K562 (cell line): Measurements from ENCODE around the gene ACSF3. TPM values are rescaled to one million over a fixed set of nuclear protein-coding genes. Genes with fewer than 3 reads are reported as not detected.

Source experiments
- BRF1 ChIP-seq: IDR thresholded peaks from 3 replicates; pipeline ENCODE4 v1.6.1; 2011; ENCODE audit warnings: borderline replicate concordance, mild to moderate bottlenecking; ENCODE audit not compliant: insufficient read length; ENCODE audit errors: extremely low read depth
- ESRRB ChIP-seq: fragments of 250-450 bp; sonication (Bioruptor Pico); IDR thresholded peaks from 2 replicates; pipeline ENCODE4 v1.5.0; 2020; ENCODE audit warnings: mild to moderate bottlenecking, moderate library complexity, borderline replicate concordance
- EWSR1 ChIP-seq: fragments of 450-650 bp; IDR thresholded peaks from 2 replicates; pipeline ENCODE4 v1.6.1; 2018; ENCODE audit warnings: borderline replicate concordance, mild to moderate bottlenecking, low read depth, moderate library complexity; ENCODE audit not compliant: partially characterized antibody
- KDM2B ChIP-seq: fragments of 250-450 bp; sonication (Bioruptor Pico); IDR thresholded peaks from 2 replicates; pipeline ENCODE4 v1.8.0; 2021; ENCODE audit warnings: mild to moderate bottlenecking, moderate library complexity
- NR2C2 ChIP-seq, 2 experiments: fragments of 200-800 bp in 1 of 2; sonication (Bioruptor generic) in 1 of 2; sonication (generic) in 1 of 2; formaldehyde crosslinking in 1 of 2; IDR thresholded peaks; 2 replicates each; pipeline versions ENCODE4 v1.6.1 to v1.8.0; 2016 to 2022; ENCODE audit warnings: mild to moderate bottlenecking in 1 of 2, missing compliant biosample characterization in 1 of 2, missing genetic modification characterization in 1 of 2, missing genetic modification reagents in 1 of 2
- PCBP1 ChIP-seq: fragments of 200-400 bp; formaldehyde crosslinking; IDR thresholded peaks from 2 replicates; pipeline ENCODE4 v1.6.1; 2018; ENCODE audit warnings: mild to moderate bottlenecking, low read depth, low read length; ENCODE audit not compliant: poor library complexity, severe bottlenecking
- PCBP2 ChIP-seq: fragments of 200-400 bp; formaldehyde crosslinking; IDR thresholded peaks from 2 replicates; pipeline ENCODE4 v1.6.1; 2018; ENCODE audit warnings: low read length, low read depth, mild to moderate bottlenecking, moderate library complexity; ENCODE audit not compliant: poor library complexity, severe bottlenecking
- POLR2G ChIP-seq: fragments of 200-400 bp; formaldehyde crosslinking; IDR thresholded peaks from 2 replicates; pipeline ENCODE4 v1.6.1; 2017; ENCODE audit warnings: low read depth, mild to moderate bottlenecking, antibody characterized with exemption, low read length, moderate library complexity
- PPARD ChIP-seq: fragments of 250-450 bp; sonication (Bioruptor Pico); IDR thresholded peaks from 2 replicates; pipeline ENCODE4 v1.8.0; 2022; ENCODE audit warnings: inconsistent platforms, mild to moderate bottlenecking, moderate library complexity
- RBM25 ChIP-seq: fragments of 200-400 bp; formaldehyde crosslinking; IDR thresholded peaks from 2 replicates; pipeline ENCODE4 v1.6.1; 2018; ENCODE audit warnings: low read length, low read depth, moderate library complexity; ENCODE audit not compliant: severe bottlenecking
- RREB1 ChIP-seq: fragments of 250-450 bp; sonication (Bioruptor Pico); IDR thresholded peaks from 2 replicates; pipeline ENCODE4 v1.4.0; 2020
- U2AF2 ChIP-seq: fragments of 200-400 bp; formaldehyde crosslinking; optimal IDR thresholded peaks from 2 replicates; pipeline ENCODE3; 2017; ENCODE audit warnings: low read depth, mild to moderate bottlenecking, low read length
- ZFPM2 ChIP-seq: fragments of 250-450 bp; sonication (Bioruptor Pico); IDR thresholded peaks from 2 replicates; pipeline ENCODE4 v1.5.1; 2022; ENCODE audit warnings: mild to moderate bottlenecking
- ZNF3 ChIP-seq: fragments of 250-450 bp; sonication (Bioruptor Pico); IDR thresholded peaks from 2 replicates; pipeline ENCODE4 v1.5.0; 2021; ENCODE audit warnings: mild to moderate bottlenecking, moderate library complexity
- polyA plus RNA-seq, 8 experiments: library from polyadenylated mRNA; depleted of rRNA in 4 of 8; stranded (reverse) in 5 of 8; unstranded in 3 of 8; fragments of >200 nt; fragmentation: Nextera tagmentation in 2 of 8; fragmentation: Illumina TruSeq in 1 of 8; extraction: Ambion mirVana in 2 of 8; extraction: Trizol in 1 of 8; gene quantifications; 2 replicates each; pipeline versions ENCODE4 v1.2.1 to v1.2.3, GENCODE V29; 2011 to 2014; ENCODE audit warnings: inconsistent platforms in 1 of 8, missing spikeins in 1 of 8
- total RNA-seq, 7 experiments: library from RNA; depleted of rRNA in 6 of 7; stranded (reverse); fragments of >200 nt in 6 of 7; fragmentation: Illumina TruSeq in 2 of 7; extraction: Trizol in 2 of 7; gene quantifications; 2 replicates each; pipeline versions ENCODE4 v1.2.1 to v1.2.3, GENCODE V29; 2011 to 2021; ENCODE audit warnings: low replicate concordance in 1 of 7
- TF ChIP-seq, protein P1 (sequence below): sonication (generic); formaldehyde crosslinking; IDR thresholded peaks from 2 replicates; pipeline ENCODE4 v1.8.0; 2022; ENCODE audit warnings: mild to moderate bottlenecking, missing genetic modification reagents

Gene ACSF3
- total and polyA plus RNA-seq, 9 of the 15 experiments (the other 6 are each of a cell fraction or from before 2014, with no cell fraction given) = 0.77 to 32.8 (median 14.7) TPM

- TF ChIP-seq, protein P1, sequence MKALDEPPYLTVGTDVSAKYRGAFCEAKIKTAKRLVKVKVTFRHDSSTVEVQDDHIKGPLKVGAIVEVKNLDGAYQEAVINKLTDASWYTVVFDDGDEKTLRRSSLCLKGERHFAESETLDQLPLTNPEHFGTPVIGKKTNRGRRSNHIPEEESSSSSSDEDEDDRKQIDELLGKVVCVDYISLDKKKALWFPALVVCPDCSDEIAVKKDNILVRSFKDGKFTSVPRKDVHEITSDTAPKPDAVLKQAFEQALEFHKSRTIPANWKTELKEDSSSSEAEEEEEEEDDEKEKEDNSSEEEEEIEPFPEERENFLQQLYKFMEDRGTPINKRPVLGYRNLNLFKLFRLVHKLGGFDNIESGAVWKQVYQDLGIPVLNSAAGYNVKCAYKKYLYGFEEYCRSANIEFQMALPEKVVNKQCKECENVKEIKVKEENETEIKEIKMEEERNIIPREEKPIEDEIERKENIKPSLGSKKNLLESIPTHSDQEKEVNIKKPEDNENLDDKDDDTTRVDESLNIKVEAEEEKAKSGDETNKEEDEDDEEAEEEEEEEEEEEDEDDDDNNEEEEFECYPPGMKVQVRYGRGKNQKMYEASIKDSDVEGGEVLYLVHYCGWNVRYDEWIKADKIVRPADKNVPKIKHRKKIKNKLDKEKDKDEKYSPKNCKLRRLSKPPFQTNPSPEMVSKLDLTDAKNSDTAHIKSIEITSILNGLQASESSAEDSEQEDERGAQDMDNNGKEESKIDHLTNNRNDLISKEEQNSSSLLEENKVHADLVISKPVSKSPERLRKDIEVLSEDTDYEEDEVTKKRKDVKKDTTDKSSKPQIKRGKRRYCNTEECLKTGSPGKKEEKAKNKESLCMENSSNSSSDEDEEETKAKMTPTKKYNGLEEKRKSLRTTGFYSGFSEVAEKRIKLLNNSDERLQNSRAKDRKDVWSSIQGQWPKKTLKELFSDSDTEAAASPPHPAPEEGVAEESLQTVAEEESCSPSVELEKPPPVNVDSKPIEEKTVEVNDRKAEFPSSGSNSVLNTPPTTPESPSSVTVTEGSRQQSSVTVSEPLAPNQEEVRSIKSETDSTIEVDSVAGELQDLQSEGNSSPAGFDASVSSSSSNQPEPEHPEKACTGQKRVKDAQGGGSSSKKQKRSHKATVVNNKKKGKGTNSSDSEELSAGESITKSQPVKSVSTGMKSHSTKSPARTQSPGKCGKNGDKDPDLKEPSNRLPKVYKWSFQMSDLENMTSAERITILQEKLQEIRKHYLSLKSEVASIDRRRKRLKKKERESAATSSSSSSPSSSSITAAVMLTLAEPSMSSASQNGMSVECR (CRISPR knock-in tag) = no peak
- peak; percentile 67 for TF ChIP-seq PCBP1
- no peak for TF ChIP-seq RREB1 (CRISPR knock-in tag)
- no peak for TF ChIP-seq ESRRB
- peak; percentile 57; the same call in 1 of the 2 replicates for TF ChIP-seq KDM2B (CRISPR knock-in tag)
- no peak for TF ChIP-seq EWSR1
- no peak for TF ChIP-seq ZFPM2 (CRISPR knock-in tag)
- TF ChIP-seq ZNF3 (CRISPR knock-in tag) = no peak
- no peak for TF ChIP-seq PPARD (CRISPR knock-in tag)
- no peak for TF ChIP-seq U2AF2
- no peak for TF ChIP-seq NR2C2 (CRISPR knock-in tag; IDR thresholded peaks at IDR 0.05)
- TF ChIP-seq NR2C2 (tag; IDR thresholded peaks at IDR 0.05) = no peak
- TF ChIP-seq POLR2G = 0 out of 2 replicates have a peak, but pooled peaks have one; percentile 18
- TF ChIP-seq BRF1 = no peak
- TF ChIP-seq PCBP2 = no peak
- no peak for TF ChIP-seq RBM25
These were observed 77.8 kb downstream of the ACSF3 start, which contains the start of gene CDH15 (continued) for GRCh38 chr16:89171216-89172170.
